Endothelial cell of umbilical vein (primary cell): ENCODE measurements around the gene MIA3. TPM values are rescaled to one million over a fixed set of nuclear protein-coding genes. Genes with fewer than 3 reads are reported as not detected.

ENCODE experiments used
- BruUV-seq: library from RNA; stranded (reverse); fragments of 400-500 nt; replicated peaks from 2 replicates; lab custom pipeline; 2021; lab: Mats Ljungman, UMichigan
- CTCF ChIA-PET: fragments of 300-600, 350-600 bp; sonication (Branson Sonifier 250); formaldehyde crosslinking; loops from one replicate; lab custom pipeline; 2021; ENCODE audit warnings: antibody characterized with exemption, inconsistent platforms; lab: Charles Lee
- POLR2A ChIA-PET: fragments of 300-600, 350-600 bp; sonication (Branson Sonifier 250); formaldehyde crosslinking; loops from one replicate; lab custom pipeline; 2021; ENCODE audit warnings: antibody characterized with exemption, inconsistent platforms; lab: Charles Lee
- DNase-seq: peaks from one replicate; pipeline ENCODE4 v3.0.0-alpha.2; 2011; ENCODE audit warnings: low read depth, low spot score
- FAIRE-seq: peaks from 2 replicates; lab custom pipeline; 2011; peaks lifted over from hg19 to GRCh38; lab: Jason Lieb, UNC
- H2AFZ ChIP-seq: 2 replicates; pipeline ENCODE4 v1.6.0; 2012; ENCODE audit warnings: low read depth, low read length, control low read depth, inconsistent platforms
- H3K27ac ChIP-seq: 2 replicates; pipeline ENCODE4 v1.5.1; 2011; ENCODE audit warnings: low read depth, mild to moderate bottlenecking, control low read depth, low read length, moderate library complexity; ENCODE audit not compliant: insufficient read depth
- H3K27me3 ChIP-seq, 2 experiments: 2 replicates each; pipeline versions ENCODE4 v1.6.0 to v1.6.1; 2011; ENCODE audit warnings: low read length in 2 of 2, mixed read lengths in 1 of 2; ENCODE audit not compliant: control insufficient read depth in 2 of 2, insufficient read depth in 2 of 2
- H3K36me3 ChIP-seq, 2 experiments: 2 replicates in 1 of 2; 3 replicates in 1 of 2; pipeline ENCODE4 v1.5.1; 2011; ENCODE audit warnings: low read length in 2 of 2, mild to moderate bottlenecking in 1 of 2, moderate library complexity in 1 of 2; ENCODE audit not compliant: control insufficient read depth in 2 of 2, insufficient read depth in 2 of 2; ENCODE audit errors: extremely low read depth in 1 of 2
- H3K4me1 ChIP-seq: 3 replicates; pipeline ENCODE4 v1.5.1; 2011; ENCODE audit warnings: mild to moderate bottlenecking, low read length; ENCODE audit not compliant: control insufficient read depth, insufficient read depth; ENCODE audit errors: extremely low read depth
- H3K4me2 ChIP-seq: 2 replicates; pipeline ENCODE4 v1.6.1; 2011; ENCODE audit warnings: low read length, control low read depth, mixed read lengths; ENCODE audit not compliant: insufficient read depth
- H3K4me3 ChIP-seq, 3 experiments: fragments of 200-600 bp in 1 of 3; sonication (generic), shearing (Covaris generic) in 1 of 3; replicated peaks in 1 of 3; 2 replicates each; pipeline ENCODE4 v1.5.1; 2011 to 2016; ENCODE audit warnings: control low read depth in 3 of 3, low read length in 3 of 3, mild to moderate bottlenecking in 2 of 3, inconsistent platforms in 1 of 3, low read depth in 1 of 3, moderate library complexity in 1 of 3; ENCODE audit not compliant: insufficient read depth in 1 of 3
- H3K79me2 ChIP-seq: 2 replicates; pipeline ENCODE4 v1.6.0; 2012; ENCODE audit warnings: low read length, inconsistent platforms; ENCODE audit not compliant: control insufficient read depth, insufficient read depth
- H3K9ac ChIP-seq: replicated peaks from 2 replicates; pipeline ENCODE3; 2011; ENCODE audit warnings: low read length, control low read depth; ENCODE audit not compliant: insufficient read depth; ENCODE audit errors: extremely low read depth
- H3K9me1 ChIP-seq: replicated peaks from 3 replicates; pipeline ENCODE4 v1.6.0; 2011; ENCODE audit warnings: mild to moderate bottlenecking, low read length; ENCODE audit not compliant: control insufficient read depth, insufficient read depth; ENCODE audit errors: extremely low read depth
- H3K9me3 ChIP-seq: replicated peaks from 2 replicates; pipeline ENCODE4 v1.5.1; 2012; ENCODE audit warnings: low read length, inconsistent platforms; ENCODE audit not compliant: control insufficient read depth, insufficient read depth
- H4K20me1 ChIP-seq: replicated peaks from 2 replicates; pipeline ENCODE3; 2011; ENCODE audit warnings: mild to moderate bottlenecking, low read length; ENCODE audit not compliant: control insufficient read depth, insufficient read depth; ENCODE audit errors: extremely low read depth
- CTCF ChIP-seq, 2 donors: IDR thresholded peaks; 1 replicate in 1 of 2; 2 replicates in 1 of 2; pipeline ENCODE4 v1.5.1; 2011; ENCODE audit warnings: low read length in 2 of 2, mild to moderate bottlenecking in 2 of 2, moderate library complexity in 2 of 2, control low read depth in 1 of 2, inconsistent platforms in 1 of 2, low read depth in 1 of 2; ENCODE audit not compliant: insufficient read depth in 1 of 2; ENCODE audit errors: extremely low read depth in 1 of 2
- EZH2 ChIP-seq: IDR thresholded peaks from 2 replicates; pipeline ENCODE4 v1.6.1; 2012; ENCODE audit warnings: borderline replicate concordance, low read depth, mild to moderate bottlenecking, moderate library complexity, low read length, inconsistent platforms; ENCODE audit not compliant: severe bottlenecking
- FOS ChIP-seq: IDR thresholded peaks from 2 replicates; pipeline ENCODE4 v1.6.1; 2011; ENCODE audit warnings: mild to moderate bottlenecking, low read length, moderate library complexity, borderline replicate concordance; ENCODE audit not compliant: insufficient read depth
- GATA2 ChIP-seq: IDR thresholded peaks from 2 replicates; pipeline ENCODE4 v1.7.0; 2011; ENCODE audit warnings: low read depth, mild to moderate bottlenecking, moderate library complexity, mixed read lengths, low read length; ENCODE audit not compliant: insufficient read length, insufficient read depth
- JUN ChIP-seq: IDR thresholded peaks from 2 replicates; pipeline ENCODE4 v1.6.1; 2011; ENCODE audit warnings: borderline replicate concordance, low read depth; ENCODE audit not compliant: insufficient read length, insufficient read depth
- MAX ChIP-seq: IDR thresholded peaks from 2 replicates; pipeline ENCODE4 v1.6.1; 2011; ENCODE audit not compliant: insufficient read depth, insufficient read length
- MYC ChIP-seq: IDR thresholded peaks from one replicate; pipeline ENCODE4 v1.6.1; 2011; ENCODE audit warnings: mild to moderate bottlenecking, low read depth, low read length
- POLR2A ChIP-seq: IDR thresholded peaks from 2 replicates; pipeline ENCODE4 v1.6.1; 2012; ENCODE audit warnings: low read depth, mild to moderate bottlenecking, control low read depth, low read length
- POLR2AphosphoS5 ChIP-seq: IDR thresholded peaks from 2 replicates; pipeline ENCODE4 v1.6.1; 2012; ENCODE audit warnings: low read depth, mild to moderate bottlenecking, control low read depth, low read length, moderate library complexity; ENCODE audit not compliant: insufficient read depth
- dilution Hi-C: fragments of 300-500 bp; cut with MboI; formaldehyde crosslinking; loops from one replicate; pipeline ENCODE4 v1.15.0; 2019; ENCODE audit warnings: low sequenced_read_pairs; ENCODE audit not compliant: extremely low pct_ligation_motif_present
- intact Hi-C: fragments of 100-400 bp; cut with micrococcal nuclease; formaldehyde crosslinking; loops from one replicate; pipeline ENCODE4 v1.10.0; 2022
- polyA plus RNA-seq, 4 experiments: library from polyadenylated mRNA; depleted of rRNA in 3 of 4; stranded (reverse) in 3 of 4; unstranded in 1 of 4; fragments of >200 nt; gene quantifications; 2 replicates each; pipeline versions ENCODE4 v1.2.1 to v1.2.3, GENCODE V29; 2011 to 2012; ENCODE audit warnings: missing spikeins in 1 of 4
- total RNA-seq: library from RNA; stranded (reverse); gene quantifications from 2 replicates; pipeline ENCODE4 v1.2.3, GENCODE V29; 2021

Gene MIA3
- total and polyA plus RNA-seq, 2 donors (not counting 3 experiments of a cell fraction or from before 2014, with no cell fraction given) = 63.7 to 108 TPM

GRCh38 chr1:222583079-222583478 lies 34.8 kb upstream of the MIA3 start:
- BruUV-seq = no TSS peak
- no peak overlapping the region for H2AFZ ChIP-seq
- dilution Hi-C loops (no loop called here), intact Hi-C loops (loop anchor here (5.0 kb wide), 1 partner anchor 34 kb away; the partner anchor contains the start of gene MIA3)
- no peaks in the 10 kb centered on the region for H3K36me3 ChIP-seq
- no peaks in the 10 kb centered on the region for H4K20me1 ChIP-seq
- peaks cover 14% of the 10 kb centered on the region for H3K4me1 ChIP-seq
- H3K9ac ChIP-seq = no peak overlapping the region
- ChIA-PET POLR2A (interaction anchor here (0.7 kb wide), 1 partner anchor 1148 kb away, joined by 3 read pairs; no protein-coding TSS in a partner anchor), CTCF (interaction anchor here (1.4 kb wide), 1 partner anchor 51 kb away, joined by 4 read pairs; no protein-coding TSS in a partner anchor)
- no peaks in the 10 kb centered on the region for H3K79me2 ChIP-seq
- FAIRE-seq (no peak), DNase-seq (no peak)
- H3K4me3 ChIP-seq = no peak overlapping the region
- no peak overlapping the region for H3K27ac ChIP-seq
- no peaks in the 10 kb centered on the region for H3K9me3 ChIP-seq
- H3K4me2 ChIP-seq = no peak overlapping the region
- TF ChIP-seq CTCF (IDR thresholded peaks at IDR 0.05; ENCODE audit: extremely low read depth in 1 of 2, insufficient read depth in 1 of 2, low read depth in 1 of 2, low read length in 2 of 2) = no peak
- TF ChIP-seq JUN = no peak
- no peak for TF ChIP-seq MYC
- TF ChIP-seq FOS = no peak
- TF ChIP-seq EZH2 = no peak
- TF ChIP-seq POLR2A = no peak
- TF ChIP-seq GATA2 = no peak
- TF ChIP-seq POLR2AphosphoS5 = no peak
- no peak for TF ChIP-seq MAX
- no peaks in the 10 kb centered on the region for H3K27me3 ChIP-seq
- no peaks in the 10 kb centered on the region for H3K9me1 ChIP-seq
